A549 (cell line): ENCODE data around the gene SCN9A.
"Not testable (repeated sequence)": the region's sequence is repeated elsewhere in the genome, so short reads cannot be mapped to it uniquely, and the experiment has no call there.

Experiments
- CBX8 ChIP-seq: fragments of 200-600 bp; sonication (generic); IDR thresholded peaks from 2 replicates; pipeline ENCODE4 v1.6.1; 2016
- CHD2 ChIP-seq: fragments of 150-350 bp; IDR thresholded peaks from 2 replicates; pipeline ENCODE4 v1.6.1; 2014; ENCODE audit warnings: low read length; ENCODE audit not compliant: partially characterized antibody
- CTCF ChIP-seq: fragments of >200 bp; sonication (Bioruptor Twin); formaldehyde crosslinking; IDR thresholded peaks from 3 replicates; pipeline ENCODE4 v1.5.1; 2016
- EHMT2 ChIP-seq: fragments of 200-600 bp; sonication (generic); IDR thresholded peaks from 2 replicates; pipeline ENCODE4 v1.6.1; 2016; ENCODE audit warnings: antibody characterized with exemption, low read depth, mild to moderate bottlenecking, moderate library complexity
- EP300 ChIP-seq, 2 experiments: fragments of >200 bp; sonication (Bioruptor Twin); formaldehyde crosslinking; IDR thresholded peaks; 2 replicates in 1 of 2; 3 replicates in 1 of 2; pipeline ENCODE4 v1.6.1; 2016 to 2017
- JUN ChIP-seq, 2 experiments: fragments of >200 bp; sonication (Bioruptor Twin); formaldehyde crosslinking; IDR thresholded peaks; 2 replicates in 1 of 2; 3 replicates in 1 of 2; pipeline ENCODE4 v1.6.1; 2016 to 2017
- KDM5A ChIP-seq: fragments of 200-600 bp; sonication (generic); IDR thresholded peaks from 2 replicates; pipeline ENCODE4 v1.6.1; 2016; ENCODE audit warnings: antibody characterized with exemption, mild to moderate bottlenecking
- NR3C1 ChIP-seq: fragments of >200 bp; sonication (Bioruptor Twin); formaldehyde crosslinking; IDR thresholded peaks from 3 replicates; pipeline ENCODE4 v1.6.1; 2017
- PBX3 ChIP-seq: IDR thresholded peaks from 2 replicates; pipeline ENCODE4 v1.6.1; 2012
- POLR2A ChIP-seq: IDR thresholded peaks from 2 replicates; pipeline ENCODE4 v1.6.1; 2012; ENCODE audit warnings: mild to moderate bottlenecking, low read length
- RCOR1 ChIP-seq: fragments of 150-350 bp; IDR thresholded peaks from 2 replicates; pipeline ENCODE4 v1.6.1; 2014; ENCODE audit warnings: antibody characterized with exemption, low read length, low read depth
- ZNF302 ChIP-seq: fragments of 250-450 bp; sonication (Bioruptor Pico); IDR thresholded peaks from 2 replicates; pipeline ENCODE4 v1.9.0; 2021; ENCODE audit warnings: inconsistent platforms, mild to moderate bottlenecking, moderate library complexity

- TF ChIP-seq CTCF; POLR2A; EHMT2; CHD2; NR3C1; PBX3; RCOR1; CBX8; ZNF302 (CRISPR knock-in tag); JUN (IDR thresholded peaks at IDR 0.05); KDM5A; EP300 (IDR thresholded peaks at IDR 0.05): not testable (repeated sequence)
Measured at GRCh38 chr2:166312863-166313262, 62.9 kb downstream of the SCN9A start.
